Cardiac muscle cell (in vitro differentiated cells and primary cell): Measurements from ENCODE around the gene VASH2. TPM values are rescaled to one million over a fixed set of nuclear protein-coding genes. Genes with fewer than 3 reads are reported as not detected.

ENCODE experiments used
- DNase-seq, 2 donors: peaks; one replicate each; pipeline versions ENCODE4 v3.0.0 to v3.0.0-alpha.2; 2010 to 2017; ENCODE audit warnings: low read depth in 1 of 2, low spot score in 1 of 2
- H3K27ac ChIP-seq: fragments of 200-600 bp; sonication (generic); 2 replicates; pipeline ENCODE4 v1.5.1; 2016
- H3K27me3 ChIP-seq: fragments of 200-600 bp; sonication (generic); 2 replicates; pipeline ENCODE4 v1.6.0; 2016; ENCODE audit warnings: control low read depth
- H3K36me3 ChIP-seq: fragments of 200-600 bp; sonication (generic); 2 replicates; pipeline ENCODE4 v1.5.1; 2016; ENCODE audit warnings: control low read depth
- H3K4me1 ChIP-seq: fragments of 200-600 bp; sonication (generic); 2 replicates; pipeline ENCODE4 v1.8.1; 2017; ENCODE audit warnings: low read depth, mild to moderate bottlenecking, mixed run types
- H3K4me3 ChIP-seq: fragments of 200-600 bp; sonication (generic); 2 replicates; pipeline ENCODE4 v1.5.1; 2016; ENCODE audit warnings: mild to moderate bottlenecking
- H3K9me3 ChIP-seq: fragments of 200-600 bp; sonication (generic); 2 replicates; pipeline ENCODE4 v1.5.1; 2017; ENCODE audit warnings: low read depth, mild to moderate bottlenecking, control low read depth
- CTCF ChIP-seq: IDR thresholded peaks from 2 replicates; pipeline ENCODE4 v1.5.1; 2012; ENCODE audit warnings: low read depth, mild to moderate bottlenecking, low read length
- polyA plus RNA-seq: library from polyadenylated mRNA; unstranded; fragments of >200 nt; fragmentation: Nextera tagmentation; extraction: Ambion mirVana; gene quantifications from 2 replicates; pipeline ENCODE4 v1.2.1, GENCODE V29; 2016
- total RNA-seq: library from RNA; depleted of rRNA; stranded (reverse); fragments of >200 nt; gene quantifications from 2 replicates; pipeline ENCODE4 v1.2.3, GENCODE V29; 2016

Gene VASH2
- total and polyA plus RNA-seq, 2 experiments from 2014 or later: 3.4 to 5.8 TPM

GRCh38 chr1:212968368-212968863 is 18.1 kb downstream of the VASH2 start:
- H3K9me3 ChIP-seq: no peaks in the 10 kb centered on the region
- no peaks in the 10 kb centered on the region for H3K4me1 ChIP-seq
- H3K36me3 ChIP-seq: no peaks in the 10 kb centered on the region
- no peaks in the 10 kb centered on the region for H3K27me3 ChIP-seq
- H3K4me3 ChIP-seq: no peak overlapping the region
- no peak for DNase-seq
- no peak overlapping the region for H3K27ac ChIP-seq
- TF ChIP-seq CTCF: no peak

GRCh38 chr1:212970085-212970484 is 19.7 kb downstream of the VASH2 start:
- no peak overlapping the region for H3K4me3 ChIP-seq
- no peak overlapping the region for H3K27ac ChIP-seq
- no peaks in the 10 kb centered on the region for H3K4me1 ChIP-seq
- no peak for DNase-seq
- no peaks in the 10 kb centered on the region for H3K9me3 ChIP-seq
- H3K27me3 ChIP-seq: no peaks in the 10 kb centered on the region
- no peaks in the 10 kb centered on the region for H3K36me3 ChIP-seq
- no peak for TF ChIP-seq CTCF

- no peaks in the 10 kb centered on the region for H3K4me1 ChIP-seq
- no peak overlapping the region for H3K4me3 ChIP-seq
- DNase-seq: no peak
- H3K36me3 ChIP-seq: no peaks in the 10 kb centered on the region
- H3K27ac ChIP-seq: no peak overlapping the region
- no peaks in the 10 kb centered on the region for H3K27me3 ChIP-seq
- TF ChIP-seq CTCF: no peak
- H3K9me3 ChIP-seq: no peaks in the 10 kb centered on the region
Measured at GRCh38 chr1:212971312-212971711, 21.0 kb downstream of the VASH2 start.

- Histone ChIP-seq H3K27me3 (no peaks in the 10 kb centered on the region), H3K36me3 (no peaks in the 10 kb centered on the region), H3K4me1 (no peaks in the 10 kb centered on the region), H3K4me3 (no peak overlapping the region), H3K9me3 (no peaks in the 10 kb centered on the region), H3K27ac (no peak overlapping the region)
- TF ChIP-seq CTCF: no peak
- no peak for DNase-seq
Measured at GRCh38 chr1:212973426-212973825, 23.1 kb downstream of the VASH2 start.

GRCh38 chr1:212973899-212974298 is 23.6 kb downstream of the VASH2 start:
- no peak for TF ChIP-seq CTCF
- no peak overlapping the region for H3K4me3 ChIP-seq
- no peak overlapping the region for H3K27ac ChIP-seq
- H3K36me3 ChIP-seq: no peaks in the 10 kb centered on the region
- no peaks in the 10 kb centered on the region for H3K9me3 ChIP-seq
- H3K27me3 ChIP-seq: no peaks in the 10 kb centered on the region
- DNase-seq: no peak
- H3K4me1 ChIP-seq: no peaks in the 10 kb centered on the region

- Histone ChIP-seq H3K9me3 (no peaks in the 10 kb centered on the region), H3K27me3 (no peaks in the 10 kb centered on the region), H3K27ac (no peak overlapping the region), H3K36me3 (no peaks in the 10 kb centered on the region), H3K4me3 (no peak overlapping the region), H3K4me1 (no peaks in the 10 kb centered on the region)
- TF ChIP-seq CTCF: no peak
- no peak for DNase-seq
Measured at GRCh38 chr1:212974711-212975110, 24.4 kb downstream of the VASH2 start.
